GM12891 (cell line): ENCODE measurements around the gene FAM168A.
A peak's percentile ranks its signal among the peaks of the same experiment; 100 is the strongest.

Experiments used
- DNase-seq: peaks from one replicate; pipeline ENCODE4 v3.0.0; 2011; ENCODE audit warnings: low spot score; ENCODE audit not compliant: insufficient read length
- FAIRE-seq: peaks from 2 replicates; lab custom pipeline; 2011; peaks lifted over from hg19 to GRCh38; lab: Jason Lieb, UNC
- PAX5 ChIP-seq: IDR thresholded peaks from 2 replicates; pipeline ENCODE4 v1.6.1; 2011; ENCODE audit warnings: low read length, moderate library complexity, mild to moderate bottlenecking; ENCODE audit not compliant: insufficient read depth, severe bottlenecking
- POLR2A ChIP-seq: IDR thresholded peaks from 2 replicates; pipeline ENCODE4 v1.6.1; 2011; ENCODE audit warnings: low read depth, low read length, control low read depth
- POLR2AphosphoS5 ChIP-seq: IDR thresholded peaks from 2 replicates; pipeline ENCODE4 v1.6.1; 2011; ENCODE audit warnings: low read depth, low read length, control low read depth
- POU2F2 ChIP-seq: IDR thresholded peaks from 2 replicates; pipeline ENCODE4 v1.6.1; 2011; ENCODE audit warnings: low read depth, mild to moderate bottlenecking, control low read depth, low read length, moderate library complexity
- SPI1 ChIP-seq: IDR thresholded peaks from 2 replicates; pipeline ENCODE4 v1.6.1; 2011; ENCODE audit warnings: low read depth, low read length, control low read depth
- TAF1 ChIP-seq: IDR thresholded peaks from 2 replicates; pipeline ENCODE4 v1.6.1; 2011; ENCODE audit warnings: low read depth, low read length, control low read depth

FAM168A gene

GRCh38 chr11:73563539-73564200 lies 34.2 kb downstream of the FAM168A start:
- no peak for TF ChIP-seq POU2F2
- no peak for TF ChIP-seq TAF1
- TF ChIP-seq PAX5 = no peak
- no peak for TF ChIP-seq POLR2AphosphoS5
- TF ChIP-seq POLR2A = no peak
- peak; percentile 83 for TF ChIP-seq SPI1
- FAIRE-seq (peak; percentile 54), DNase-seq (no peak)

GRCh38 chr11:73559743-73560142 lies 38.2 kb downstream of the FAM168A start:
- TF ChIP-seq POLR2AphosphoS5 (no peak), PAX5 (no peak), POU2F2 (no peak), SPI1 (no peak), TAF1 (no peak), POLR2A (no peak)
- DNase-seq = no peak
- no peak for FAIRE-seq

GRCh38 chr11:73556966-73557365 lies 40.9 kb downstream of the FAM168A start:
- no peak for FAIRE-seq
- DNase-seq = no peak
- TF ChIP-seq POLR2A (no peak), TAF1 (no peak), POLR2AphosphoS5 (no peak), SPI1 (no peak), POU2F2 (no peak), PAX5 (no peak)

GRCh38 chr11:73555615-73556014 lies 42.3 kb downstream of the FAM168A start:
- no peak for TF ChIP-seq SPI1
- no peak for TF ChIP-seq POLR2AphosphoS5
- TF ChIP-seq POLR2A = no peak
- no peak for TF ChIP-seq TAF1
- no peak for TF ChIP-seq POU2F2
- TF ChIP-seq PAX5 = no peak
- FAIRE-seq = no peak
- DNase-seq = no peak

GRCh38 chr11:73554671-73555320 lies 43.1 kb downstream of the FAM168A start:
- no peak for DNase-seq
- TF ChIP-seq POLR2A = no peak
- TF ChIP-seq SPI1 = peak; percentile 43
- peak; percentile 63 for FAIRE-seq

- FAIRE-seq = no peak
- no peak for TF ChIP-seq POLR2AphosphoS5
- no peak for TF ChIP-seq POLR2A
- no peak for TF ChIP-seq POU2F2
- TF ChIP-seq PAX5 = no peak
- no peak for TF ChIP-seq TAF1
- no peak for TF ChIP-seq SPI1
- DNase-seq = no peak
Observed at GRCh38 chr11:73553266-73553665, 44.6 kb downstream of the FAM168A start.

- DNase-seq (no peak), FAIRE-seq (no peak)
- TF ChIP-seq POU2F2 = no peak
- no peak for TF ChIP-seq POLR2AphosphoS5
- TF ChIP-seq POLR2A = no peak
- TF ChIP-seq SPI1 = no peak
- no peak for TF ChIP-seq TAF1
- TF ChIP-seq PAX5 = no peak
Observed at GRCh38 chr11:73551677-73552076, 46.2 kb downstream of the FAM168A start.

- DNase-seq (no peak), FAIRE-seq (no peak)
- TF ChIP-seq TAF1 (no peak), PAX5 (no peak), POU2F2 (no peak), POLR2A (no peak), SPI1 (no peak)
Observed at GRCh38 chr11:73549376-73549775, 48.5 kb downstream of the FAM168A start.

GRCh38 chr11:73547706-73548595 lies 50.0 kb downstream of the FAM168A start:
- no peak for TF ChIP-seq POU2F2
- no peak for TF ChIP-seq TAF1
- no peak for TF ChIP-seq POLR2A
- no peak for TF ChIP-seq PAX5
- no peak for TF ChIP-seq SPI1
- TF ChIP-seq POLR2AphosphoS5 = no peak
- DNase-seq (no peak), FAIRE-seq (peak; percentile 41)
